Activated T-helper 2 cell treated with anti-CD3 and anti-CD28 coated beads, Interferon-gamma antibody, Interleukin-2, Interleukin-4, amounts not matched to agents 10 μg/mL and 5 μg/mL and 100 μg/mL, durations not matched to agents 14 hours and 24 hours and 36 hours (primary cell): Measurements from ENCODE around the gene TPI1. TPM values are rescaled to one million over a fixed set of nuclear protein-coding genes. Genes with fewer than 3 reads are reported as not detected.
"Not testable (repeated sequence)": the region's sequence is repeated elsewhere in the genome, so short reads cannot be mapped to it uniquely, and the experiment has no call there.

Experiments
- DNase-seq: peaks from one replicate; pipeline ENCODE4 v3.0.0; 2021; ENCODE audit warnings: low spot score
- H3K27ac Mint-ChIP-seq: one replicate; pipeline ENCODE4 v1.8.0; 2021; ENCODE audit warnings: mixed read lengths
- H3K27me3 Mint-ChIP-seq: one replicate; pipeline ENCODE4 v1.8.0; 2021; ENCODE audit warnings: low read depth, mixed read lengths
- H3K36me3 Mint-ChIP-seq: one replicate; pipeline ENCODE4 v1.8.0; 2021; ENCODE audit warnings: low read depth, mixed read lengths
- H3K4me1 Mint-ChIP-seq: one replicate; pipeline ENCODE4 v1.8.0; 2021; ENCODE audit warnings: low read depth, mixed read lengths
- H3K4me3 Mint-ChIP-seq: one replicate; pipeline ENCODE4 v1.8.0; 2021; ENCODE audit warnings: low read depth, mild to moderate bottlenecking, moderate library complexity, mixed read lengths
- H3K9me3 Mint-ChIP-seq: one replicate; pipeline ENCODE4 v1.8.0; 2021; ENCODE audit warnings: mixed read lengths
- intact Hi-C: fragments of 100-400 bp; cut with micrococcal nuclease; formaldehyde crosslinking; loops from one replicate; pipeline ENCODE4 v1.15.1; 2023
- total RNA-seq: library from RNA; stranded (reverse); gene quantifications from 2 replicates; pipeline ENCODE4 v1.2.3, GENCODE V29; 2022

Gene TPI1
- total RNA-seq, 1 donor from 2014 or later: 1,708 TPM

- H3K27ac Mint-ChIP-seq, H3K4me3 Mint-ChIP-seq, H3K4me1 Mint-ChIP-seq, H3K27me3 Mint-ChIP-seq, H3K9me3 Mint-ChIP-seq, DNase-seq, intact Hi-C loops: not testable (repeated sequence)
- H3K36me3 Mint-ChIP-seq: peaks cover 32% of the 10 kb centered on the region
These were observed 19.1 kb downstream of the TPI1 start for GRCh38 chr12:6886206-6886999.

DNA sequence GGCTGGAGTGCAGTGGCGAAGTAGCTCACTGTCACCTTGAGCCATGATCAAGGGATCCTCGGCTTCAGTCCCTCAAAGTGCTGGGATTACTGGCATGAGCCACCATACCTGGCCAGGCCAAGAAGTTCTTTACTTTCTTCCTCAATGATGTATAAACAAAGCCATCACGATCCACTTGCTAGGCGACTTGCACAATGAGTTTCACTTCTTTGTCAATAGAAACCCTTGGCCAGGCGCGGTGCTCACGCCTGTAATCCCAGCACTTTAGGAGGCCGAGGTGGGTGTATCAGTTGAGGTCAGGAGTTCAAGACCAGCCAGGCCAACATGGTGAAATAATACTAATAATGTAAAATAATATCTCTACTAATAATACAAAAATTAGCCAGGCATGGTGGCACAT is 20.1 kb downstream of the TPI1 start:
- H3K36me3 Mint-ChIP-seq: peaks cover 35% of the 10 kb centered on the region
- DNase-seq: no peak
- H3K27me3 Mint-ChIP-seq: no peaks in the 10 kb centered on the region
- no peak overlapping the region for H3K27ac Mint-ChIP-seq
- intact Hi-C loops: no loop called here
- no peaks in the 10 kb centered on the region for H3K9me3 Mint-ChIP-seq
- H3K4me3 Mint-ChIP-seq: no peak overlapping the region
- peaks cover 11% of the 10 kb centered on the region for H3K4me1 Mint-ChIP-seq

DNA sequence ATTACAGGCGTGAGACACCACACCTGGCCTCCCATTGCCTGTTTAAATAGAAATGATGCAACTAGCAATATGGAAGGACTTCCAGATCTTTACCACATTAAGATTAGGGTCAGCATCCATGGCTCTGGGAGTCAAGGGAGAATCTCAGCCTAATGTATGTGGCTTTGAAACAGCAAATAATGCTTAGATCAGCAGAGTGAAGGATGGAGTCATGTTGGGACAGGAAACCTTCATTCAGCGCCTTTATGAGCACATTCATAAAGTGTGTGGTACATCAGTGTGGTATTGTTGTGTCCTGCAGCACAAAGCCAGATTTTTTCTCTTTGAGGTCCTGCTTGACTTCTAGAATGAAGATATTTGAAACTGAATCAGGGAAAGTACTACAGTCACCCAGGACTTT is 21.0 kb downstream of the TPI1 start:
- no peak overlapping the region for H3K4me3 Mint-ChIP-seq
- peaks cover 32% of the 10 kb centered on the region for H3K36me3 Mint-ChIP-seq
- H3K27me3 Mint-ChIP-seq: no peaks in the 10 kb centered on the region
- H3K4me1 Mint-ChIP-seq: peaks cover 13% of the 10 kb centered on the region
- intact Hi-C loops: no loop called here
- H3K9me3 Mint-ChIP-seq: no peaks in the 10 kb centered on the region
- no peak overlapping the region for H3K27ac Mint-ChIP-seq
- no peak for DNase-seq

- intact Hi-C loops, H3K9me3 Mint-ChIP-seq, H3K27me3 Mint-ChIP-seq, DNase-seq, H3K27ac Mint-ChIP-seq, H3K4me3 Mint-ChIP-seq: not testable (repeated sequence)
- Mint-ChIP-seq H3K4me1 (peaks cover 13% of the 10 kb centered on the region), H3K36me3 (peaks cover 32% of the 10 kb centered on the region)
These were observed 21.5 kb downstream of the TPI1 start for GRCh38 chr12:6888794-6889193.

GRCh38 chr12:6889775-6890573 is 22.6 kb downstream of the TPI1 start:
- Mint-ChIP-seq H3K27ac (peak overlapping the region; percentile 92), H3K36me3 (peaks cover 21% of the 10 kb centered on the region), H3K4me1 (peaks cover 13% of the 10 kb centered on the region), H3K4me3 (peak overlapping the region; percentile 67)
- not testable (repeated sequence) for DNase-seq, H3K27me3 Mint-ChIP-seq, H3K9me3 Mint-ChIP-seq
- intact Hi-C loops: loop anchor here (5.0 kb wide), 1 partner anchor 103 kb away; the partner anchor contains the start of gene CD4

DNA sequence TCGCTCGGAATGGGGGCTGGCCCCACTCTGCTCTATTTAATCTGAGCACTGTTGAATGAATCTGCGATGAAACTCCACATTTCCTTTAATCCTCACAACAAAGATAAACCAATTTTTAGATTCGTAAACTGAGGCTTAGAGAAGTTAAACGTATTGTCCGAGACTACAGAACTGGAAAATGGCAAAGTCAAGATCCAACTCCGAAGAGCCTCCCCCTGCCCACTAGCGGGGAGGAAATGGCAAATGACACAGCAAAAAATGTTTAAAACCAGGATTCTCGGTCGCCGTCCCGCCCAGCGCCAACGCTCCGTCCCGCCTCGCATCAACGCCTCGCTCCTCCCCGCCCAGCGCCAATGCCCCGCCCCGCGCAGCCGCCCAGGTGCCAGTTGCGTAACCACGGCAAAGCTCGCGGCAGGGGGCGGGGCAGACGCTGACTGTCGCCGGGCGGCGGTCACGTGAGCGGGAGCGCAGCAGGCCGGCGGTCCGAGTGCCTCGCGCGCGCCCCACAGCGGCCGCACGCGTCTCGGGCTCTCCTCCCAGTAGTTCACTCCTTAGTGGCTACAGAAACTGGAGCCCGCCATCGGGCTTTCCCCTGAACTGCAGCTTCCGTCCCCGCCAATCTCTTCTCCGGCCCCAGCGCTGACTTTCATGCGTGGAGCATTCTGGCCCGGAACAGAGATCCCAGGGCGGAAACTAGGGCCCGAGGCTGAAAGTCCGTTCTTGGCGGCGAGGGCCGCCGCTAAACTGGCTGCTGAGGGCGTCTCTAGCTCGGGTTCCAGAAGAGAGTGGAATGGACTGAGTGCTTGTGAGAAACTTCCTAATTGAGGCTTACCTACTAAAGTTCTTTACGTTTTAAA is 23.7 kb downstream of the TPI1 start:
- peak overlapping the region; percentile 80 for H3K4me3 Mint-ChIP-seq
- intact Hi-C loops: loop anchor here (1.0 to 5.0 kb wide), 5 partner anchors 13 to 104 kb away; partner anchors contain the start of genes CD4, LRRC23, RNU7-1 and SPSB2
- DNase-seq: peak; percentile 98
- peaks cover 13% of the 10 kb centered on the region for H3K4me1 Mint-ChIP-seq
- no peaks in the 10 kb centered on the region for H3K9me3 Mint-ChIP-seq
- H3K27me3 Mint-ChIP-seq: no peaks in the 10 kb centered on the region
- peaks cover 14% of the 10 kb centered on the region for H3K36me3 Mint-ChIP-seq
- peak overlapping the region; percentile 92 for H3K27ac Mint-ChIP-seq

- peak overlapping the region; percentile 92 for H3K27ac Mint-ChIP-seq
- no peaks in the 10 kb centered on the region for H3K9me3 Mint-ChIP-seq
- intact Hi-C loops: loop anchor here (1.0 to 5.0 kb wide), 5 partner anchors 13 to 104 kb away; partner anchors contain the start of genes CD4, LRRC23, RNU7-1 and SPSB2
- H3K36me3 Mint-ChIP-seq: peaks cover 12% of the 10 kb centered on the region
- H3K4me1 Mint-ChIP-seq: peaks cover 13% of the 10 kb centered on the region
- no peak for DNase-seq
- H3K27me3 Mint-ChIP-seq: no peaks in the 10 kb centered on the region
- peak overlapping the region; percentile 80 for H3K4me3 Mint-ChIP-seq
These were observed 24.3 kb downstream of the TPI1 start for GRCh38 chr12:6891646-6892001.

GRCh38 chr12:6892683-6893082 is 25.4 kb downstream of the TPI1 start:
- not testable (repeated sequence) for H3K27ac Mint-ChIP-seq, DNase-seq, H3K27me3 Mint-ChIP-seq, H3K4me3 Mint-ChIP-seq, H3K9me3 Mint-ChIP-seq
- intact Hi-C loops: loop anchor here (5.0 kb wide), 1 partner anchor 105 kb away; the partner anchor contains the start of gene CD4
- peaks cover 12% of the 10 kb centered on the region for H3K36me3 Mint-ChIP-seq
- peaks cover 13% of the 10 kb centered on the region for H3K4me1 Mint-ChIP-seq

DNA sequence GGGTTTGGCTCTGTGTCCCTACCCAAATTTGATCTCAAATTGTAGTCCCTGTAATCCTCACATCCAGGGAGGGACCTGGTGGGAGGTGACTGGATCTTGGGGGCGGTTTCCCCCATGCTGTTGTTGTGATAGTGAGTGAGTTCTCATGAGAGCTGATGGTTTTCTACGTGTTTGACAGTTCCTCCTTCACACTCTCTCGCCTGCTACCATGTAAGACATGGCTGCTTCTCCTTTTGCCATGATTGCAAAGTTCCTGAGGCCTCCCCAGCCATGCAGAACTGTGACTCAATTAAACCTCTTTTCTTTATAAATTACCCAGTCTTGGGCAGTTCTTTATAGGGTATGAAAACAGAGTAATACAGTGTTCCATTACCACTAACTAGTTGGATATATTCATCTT is 27.0 kb downstream of the TPI1 start:
- Mint-ChIP-seq H3K4me1 (peaks cover 13% of the 10 kb centered on the region), H3K27me3 (no peaks in the 10 kb centered on the region), H3K4me3 (no peak overlapping the region), H3K9me3 (no peaks in the 10 kb centered on the region), H3K27ac (no peak overlapping the region), H3K36me3 (peaks cover 5% of the 10 kb centered on the region)
- intact Hi-C loops: loop anchor here (5.0 kb wide), 1 partner anchor 107 kb away; the partner anchor contains the start of gene CD4
- no peak for DNase-seq

- Mint-ChIP-seq H3K36me3 (no peaks in the 10 kb centered on the region), H3K4me1 (peaks cover 8% of the 10 kb centered on the region), H3K27me3 (no peaks in the 10 kb centered on the region), H3K9me3 (no peaks in the 10 kb centered on the region), H3K4me3 (no peak overlapping the region), H3K27ac (no peak overlapping the region)
- DNase-seq: no peak
- intact Hi-C loops: no loop called here
These were observed 29.6 kb downstream of the TPI1 start for GRCh38 chr12:6896846-6897435.

DNA sequence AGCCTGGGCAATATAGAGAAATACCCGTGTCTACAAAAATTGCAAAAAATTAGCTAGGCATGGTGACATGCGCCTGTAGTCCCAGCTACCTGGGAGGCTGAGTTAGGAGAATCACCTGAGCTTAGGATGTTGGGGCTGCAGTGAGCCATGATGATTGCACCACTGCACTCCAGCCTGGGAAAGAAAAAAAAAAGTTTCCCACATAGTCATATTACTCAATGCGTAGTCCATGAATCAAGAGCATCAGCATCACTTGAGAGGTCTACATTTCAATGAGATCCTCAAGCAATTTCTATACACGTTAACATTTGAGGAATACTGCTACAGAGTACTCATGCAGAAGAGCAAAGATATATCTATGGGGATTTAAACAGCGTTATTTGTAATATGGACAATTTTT is 32.1 kb downstream of the TPI1 start:
- Mint-ChIP-seq H3K4me1 (peaks cover 6% of the 10 kb centered on the region), H3K27ac (no peak overlapping the region), H3K4me3 (no peak overlapping the region), H3K9me3 (no peaks in the 10 kb centered on the region), H3K27me3 (no peaks in the 10 kb centered on the region), H3K36me3 (no peaks in the 10 kb centered on the region)
- no peak for DNase-seq
- intact Hi-C loops: no loop called here
